Measurements from ENCODE around the gene ROGDI.

The ROGDI gene

DNA sequence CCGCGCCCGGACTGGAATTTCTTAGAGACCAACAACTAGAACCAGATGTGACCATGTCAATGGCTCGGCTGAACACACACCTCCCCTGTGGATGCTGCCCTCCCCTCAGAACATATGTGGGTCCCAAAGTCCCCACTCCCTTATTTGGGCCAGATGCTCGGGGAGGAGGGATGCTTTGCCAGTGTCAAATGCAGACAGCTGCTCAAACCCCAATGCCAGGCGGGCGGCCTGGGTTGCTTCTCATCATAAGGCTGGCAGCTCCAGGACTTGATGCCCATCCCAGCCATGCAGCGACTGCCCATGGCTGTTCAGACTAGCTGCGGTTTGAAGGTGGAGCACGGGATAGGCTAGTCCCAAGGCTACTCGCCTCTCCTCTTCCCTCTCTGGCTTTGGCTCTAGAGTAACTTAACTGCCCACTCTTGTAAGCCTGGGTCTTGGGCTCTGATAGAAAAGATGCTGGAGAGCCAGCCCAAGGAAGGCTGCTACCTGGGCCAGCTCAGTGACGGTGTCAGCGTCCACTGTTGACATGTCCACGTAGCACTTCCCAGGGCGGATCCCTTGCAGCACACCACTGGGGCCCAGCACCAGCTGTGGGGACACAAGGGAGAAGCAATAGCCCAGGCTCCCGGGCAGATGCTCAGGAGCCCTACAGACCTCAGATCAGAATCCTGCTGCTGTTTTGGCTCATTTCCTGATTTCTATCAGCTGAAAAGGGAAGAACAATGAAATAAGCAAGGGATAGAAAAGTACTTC lies 11.0 kb upstream of the ROGDI start:
- no peak for DNase-seq

DNA sequence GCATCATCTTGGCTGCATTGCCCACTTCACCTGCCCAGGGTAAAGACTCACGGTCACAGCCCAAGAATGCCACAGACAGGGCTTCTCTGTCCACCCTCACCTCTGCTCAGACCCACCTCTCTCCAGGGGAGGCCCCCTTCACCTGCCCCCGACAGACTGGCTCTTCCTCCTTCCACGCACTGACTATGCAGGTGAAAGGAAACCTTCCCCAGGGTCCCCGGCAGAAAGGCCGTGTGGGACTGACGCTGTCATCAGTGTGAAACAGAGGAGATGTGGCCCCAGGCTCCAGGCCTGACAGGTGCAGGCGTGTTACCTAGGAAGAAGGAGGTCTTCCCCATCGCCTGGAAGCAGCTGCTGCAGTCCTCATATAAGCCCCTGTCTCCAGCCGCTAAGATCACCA lies 9.3 kb upstream of the ROGDI start:
- no peak for DNase-seq

DNA sequence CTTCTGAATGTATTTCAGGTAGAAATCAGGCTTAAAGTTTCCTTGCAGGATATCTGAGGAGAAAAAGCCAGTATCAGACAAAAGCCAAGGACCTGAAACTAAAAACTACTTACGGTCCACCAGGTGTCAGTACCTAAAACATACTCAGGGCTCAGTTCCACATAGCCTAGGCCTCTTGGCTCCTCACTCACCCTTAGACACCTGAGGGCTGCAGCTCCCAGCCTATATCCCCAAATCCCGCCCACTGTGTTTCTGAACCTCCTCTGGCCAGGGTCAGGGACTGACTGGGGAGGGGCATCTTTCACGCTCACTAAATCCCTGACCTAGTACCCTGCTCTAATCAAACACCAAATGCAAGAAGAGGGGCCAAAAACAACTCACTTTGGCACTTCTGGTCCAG lies 8.8 kb upstream of the ROGDI start:
- no peak for DNase-seq

DNA sequence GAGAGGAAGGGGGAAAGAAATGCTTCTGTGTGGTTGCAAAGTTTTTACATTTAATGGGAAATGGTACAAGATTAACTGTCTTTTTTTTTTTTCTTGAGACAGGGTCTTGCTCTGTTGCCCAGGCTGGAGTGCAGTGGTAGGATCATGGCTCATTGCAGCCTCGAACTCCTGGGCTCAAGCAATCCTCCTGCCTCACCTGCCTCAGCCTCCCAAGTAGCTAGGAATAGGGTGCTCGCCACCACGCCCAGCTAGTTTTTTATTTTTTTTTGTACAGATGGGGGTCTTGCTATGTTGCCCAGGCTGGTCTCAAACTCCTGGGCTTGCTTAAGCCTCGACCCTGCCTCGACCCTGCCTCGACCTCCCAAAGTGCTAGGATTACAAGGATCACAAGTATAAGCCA lies 3.8 kb upstream of the ROGDI start:
- DNase-seq: no peak

DNA sequence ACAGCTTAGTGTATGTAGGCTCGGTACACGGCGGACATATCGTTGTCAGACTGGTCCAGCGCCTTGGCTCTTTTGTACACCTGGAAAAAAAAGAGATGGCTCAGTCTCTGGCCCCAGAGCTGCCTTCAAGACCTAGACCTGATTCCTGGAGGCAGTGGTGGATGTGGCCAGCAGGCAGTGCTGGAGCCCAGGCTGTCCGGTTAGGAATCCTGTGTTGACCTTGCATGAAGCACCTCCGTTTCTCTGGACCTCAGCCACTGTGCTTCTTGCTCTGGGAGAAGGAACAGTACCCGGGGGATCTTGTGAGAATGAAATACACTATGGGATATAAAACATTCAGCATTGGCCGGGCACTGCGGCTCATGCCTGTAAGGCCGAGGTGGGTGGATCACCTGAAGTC lies 2.8 kb upstream of the ROGDI start:
- DNase-seq: no peak

DNA sequence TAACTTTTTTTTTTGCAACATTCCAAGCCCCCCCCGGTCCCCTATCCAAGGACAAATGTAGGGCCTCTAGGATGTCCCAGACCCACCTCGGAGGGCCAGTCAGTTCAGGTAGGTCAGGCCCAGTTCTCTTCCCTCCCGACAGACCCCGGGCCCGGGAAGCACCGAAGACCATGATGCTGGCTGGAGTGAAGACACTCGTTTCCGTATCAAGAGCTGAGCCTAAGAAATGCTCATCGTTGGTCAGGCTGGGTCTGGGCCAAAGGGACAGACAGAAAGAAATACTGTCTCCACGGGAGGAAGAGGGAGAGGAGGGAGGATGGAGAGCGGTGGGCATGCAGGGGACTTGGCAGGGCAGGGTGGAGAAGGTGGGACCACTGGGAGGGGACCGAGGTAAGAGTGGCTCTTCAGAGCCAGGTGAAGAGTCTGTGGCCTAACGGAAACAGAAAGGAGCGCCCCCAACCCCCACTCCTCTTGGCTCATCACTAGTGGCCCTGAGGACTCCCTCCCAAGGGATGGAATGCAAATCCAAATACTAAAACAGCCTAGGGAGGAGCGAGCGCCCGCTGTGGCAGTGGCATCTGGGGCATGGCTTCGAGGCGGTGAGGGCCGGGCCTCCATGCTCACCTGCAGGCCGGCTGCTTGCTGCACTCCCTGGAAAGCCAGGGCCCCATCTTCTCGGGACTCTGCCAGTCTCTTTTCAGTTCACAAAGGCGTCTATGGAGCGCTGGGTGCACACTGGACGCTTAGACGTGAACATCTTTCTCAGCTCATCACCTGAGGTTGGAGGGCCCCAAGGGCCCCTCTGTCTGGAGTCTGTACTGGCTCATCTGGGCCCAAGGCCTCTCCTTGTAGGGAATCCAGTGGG lies 1.7 kb upstream of the ROGDI start:
- no peak for DNase-seq

DNA sequence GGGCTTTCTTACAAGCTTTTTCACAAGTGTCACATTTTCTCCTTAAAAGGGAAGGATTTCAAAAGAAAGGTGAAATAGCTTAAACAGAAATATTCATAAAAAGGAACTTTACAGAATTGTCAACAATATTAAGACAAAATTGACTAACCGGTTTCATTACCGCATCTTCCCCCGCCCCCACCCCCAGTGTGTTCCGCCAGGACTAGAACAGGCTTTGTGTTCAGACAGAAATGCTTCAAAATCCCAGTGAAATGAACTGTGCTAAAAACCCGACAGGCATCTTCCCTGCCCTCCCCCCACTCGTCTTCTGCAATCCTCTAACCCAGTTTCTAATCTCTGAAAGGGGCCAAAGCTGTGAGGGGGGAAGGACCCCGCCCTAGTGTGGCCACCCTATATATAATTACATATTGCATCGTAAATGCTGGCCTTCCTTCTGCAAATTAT lies 990 bp upstream of the ROGDI start:
- DNase-seq: no peak

DNA sequence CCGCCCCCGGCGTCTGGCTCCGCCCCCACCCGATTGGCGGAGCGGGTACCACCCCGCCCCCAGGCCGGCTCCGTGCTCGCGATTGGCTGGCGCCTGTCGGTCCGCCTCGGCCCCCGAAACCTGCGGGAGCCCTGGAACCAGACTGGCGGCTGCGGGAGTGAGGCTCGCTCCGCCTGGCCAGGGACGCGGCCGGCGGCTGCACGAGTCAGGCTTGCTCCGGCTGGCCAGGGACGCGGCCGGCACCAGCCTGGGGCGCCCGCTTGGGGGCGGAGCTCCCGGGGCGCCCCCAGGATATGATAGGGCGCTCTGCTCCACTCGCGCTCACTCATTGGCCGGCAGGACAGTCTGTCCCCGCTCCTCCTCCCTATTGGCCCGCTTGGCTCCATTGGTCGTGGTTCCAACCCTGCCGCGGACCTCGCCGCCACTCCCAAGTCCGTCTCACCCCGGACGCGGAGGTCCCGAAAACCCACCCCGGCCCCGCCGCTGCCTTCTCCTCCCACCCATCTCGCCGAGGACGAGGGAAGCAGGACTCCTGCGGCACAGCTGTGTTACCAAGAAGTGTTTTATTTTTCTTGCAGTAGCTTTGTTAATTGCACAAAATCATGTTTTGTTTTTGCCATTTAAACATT lies 340 bp upstream of the ROGDI start:
- DNase-seq: peak; percentile 89

DNA sequence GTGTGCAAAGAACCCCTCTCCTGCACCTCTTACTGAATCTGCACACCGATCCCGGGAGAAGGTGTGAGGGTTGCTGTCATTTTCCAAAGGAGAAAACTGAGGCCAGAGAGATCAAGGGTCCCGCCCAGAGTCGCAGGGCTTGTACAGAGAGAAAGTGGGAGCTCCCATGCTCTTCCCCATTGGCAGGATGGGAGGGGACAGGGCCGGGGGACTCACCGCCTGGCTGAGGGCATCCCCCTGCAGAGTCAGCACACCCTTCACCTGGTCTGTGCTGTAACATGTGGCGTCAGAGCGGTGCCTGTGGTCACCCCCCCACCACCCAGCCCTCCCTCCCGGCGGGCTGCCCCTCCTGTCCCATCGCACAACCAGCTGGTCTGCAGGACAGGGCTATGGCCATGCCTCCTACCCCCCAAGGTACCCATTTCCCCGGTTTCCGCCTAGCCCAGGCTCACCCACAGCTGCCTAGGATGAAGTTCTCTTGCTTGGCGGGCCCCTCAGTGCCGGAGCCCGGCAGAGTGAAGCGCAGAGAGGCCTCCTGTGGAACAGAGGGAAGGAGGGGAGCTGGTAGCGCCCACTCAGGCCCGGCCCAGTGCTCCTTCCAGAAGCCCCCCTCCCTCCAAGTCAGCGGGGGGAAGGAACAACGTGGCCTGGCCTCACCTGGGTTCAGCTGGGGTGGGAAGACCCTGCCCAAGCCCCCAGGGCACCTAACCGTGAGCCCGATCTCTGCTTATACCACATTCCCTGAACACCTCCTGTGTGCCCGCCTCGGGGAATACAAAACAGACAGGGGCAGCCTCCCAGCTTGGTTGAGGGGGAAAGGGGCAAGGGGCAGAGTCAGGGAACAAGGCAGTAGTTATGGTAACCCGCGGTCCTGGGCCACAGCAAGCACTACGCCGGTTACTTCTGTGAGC lies 1.1 kb downstream of the ROGDI start:
- DNase-seq: no peak

DNA sequence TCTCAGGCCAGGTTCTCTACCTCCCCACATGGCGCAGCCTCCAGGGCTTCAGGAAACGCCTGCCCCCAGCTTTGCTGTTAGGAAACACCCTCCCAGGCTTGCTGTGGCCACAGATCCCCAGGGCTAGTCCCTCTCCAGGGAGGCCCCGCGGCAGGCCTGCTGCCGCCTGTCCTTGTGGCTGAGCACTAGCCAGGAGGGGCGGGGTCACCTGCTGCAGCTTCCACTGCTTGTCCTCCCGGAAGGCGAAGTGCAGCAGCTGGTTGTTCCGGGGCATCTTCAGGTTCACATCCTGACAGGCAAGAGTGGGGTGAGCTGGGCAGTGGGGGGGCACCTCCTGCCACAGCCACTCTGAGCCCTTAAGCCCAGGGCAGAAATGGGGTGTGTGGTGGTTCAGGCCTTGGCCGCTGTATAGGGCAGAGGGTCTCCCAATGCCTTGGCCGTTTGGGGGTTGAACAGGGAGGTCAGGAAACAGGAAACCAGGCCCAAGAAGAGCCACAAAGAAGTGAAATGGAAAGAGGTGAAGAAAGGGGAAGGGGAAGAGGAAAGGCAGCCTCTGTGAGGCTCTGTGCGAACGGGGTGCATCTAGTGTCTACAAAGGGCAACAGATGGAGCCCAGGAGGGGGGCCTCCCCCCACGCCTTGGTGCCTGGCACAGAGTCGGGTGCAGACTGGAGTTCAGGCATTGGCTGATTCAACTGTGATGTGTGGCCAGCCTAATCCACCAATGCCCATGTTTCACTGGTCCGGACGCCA lies 2.0 kb downstream of the ROGDI start:
- DNase-seq: peak; percentile 7

DNA sequence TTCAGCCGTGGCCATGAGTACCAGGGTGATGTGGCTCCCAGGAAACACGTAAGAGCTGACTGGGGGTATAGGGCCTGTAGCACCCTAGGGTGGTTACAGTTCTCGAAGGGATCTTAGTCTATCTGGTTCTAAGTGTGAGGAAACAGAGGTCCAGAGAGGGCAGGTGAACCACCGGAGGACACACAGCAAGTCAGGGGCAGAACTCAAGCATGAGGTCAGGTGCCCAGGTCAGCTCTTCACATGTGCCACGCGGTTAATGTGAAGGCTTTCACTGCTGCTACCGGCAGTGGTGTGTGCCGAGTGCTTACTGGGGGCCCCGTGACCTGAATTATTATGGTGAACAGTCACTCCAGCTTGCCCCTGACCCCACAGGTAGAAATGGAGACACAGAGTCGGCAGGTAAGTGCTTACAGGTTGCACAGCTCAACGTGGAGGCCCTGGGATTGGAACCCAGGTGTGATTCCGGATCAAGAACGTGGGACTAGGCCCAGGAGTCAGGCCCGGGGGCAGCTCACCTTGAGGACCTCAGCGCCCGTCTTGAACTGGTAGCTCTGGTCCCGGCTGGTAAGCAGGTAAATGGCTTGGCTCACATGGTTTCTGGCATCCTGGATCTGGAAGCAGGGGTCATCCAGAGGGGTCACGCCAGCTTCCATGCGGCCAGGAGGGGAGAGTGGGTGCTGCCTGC lies 3.1 kb downstream of the ROGDI start:
- no peak for DNase-seq

DNA sequence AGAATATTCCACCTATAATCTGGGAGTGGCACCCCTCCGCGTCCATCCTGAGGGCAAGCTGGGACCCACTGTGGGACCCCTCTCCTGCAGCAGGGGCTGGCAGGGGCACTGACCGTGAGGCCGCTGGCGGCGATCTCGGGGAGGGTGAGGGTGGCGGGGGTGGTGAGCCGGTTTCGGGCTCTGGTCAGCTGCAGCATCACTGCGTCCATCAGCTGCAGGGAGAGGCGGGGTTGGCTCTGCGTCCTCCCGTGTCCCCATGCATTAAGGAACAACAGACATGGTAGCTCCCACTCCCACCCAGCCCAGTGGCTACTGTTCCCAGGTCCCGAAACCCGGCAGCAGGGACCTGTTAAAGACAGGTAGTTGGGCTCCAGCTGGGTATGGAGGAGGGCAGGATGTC lies 4.0 kb downstream of the ROGDI start:
- no peak for DNase-seq

DNA sequence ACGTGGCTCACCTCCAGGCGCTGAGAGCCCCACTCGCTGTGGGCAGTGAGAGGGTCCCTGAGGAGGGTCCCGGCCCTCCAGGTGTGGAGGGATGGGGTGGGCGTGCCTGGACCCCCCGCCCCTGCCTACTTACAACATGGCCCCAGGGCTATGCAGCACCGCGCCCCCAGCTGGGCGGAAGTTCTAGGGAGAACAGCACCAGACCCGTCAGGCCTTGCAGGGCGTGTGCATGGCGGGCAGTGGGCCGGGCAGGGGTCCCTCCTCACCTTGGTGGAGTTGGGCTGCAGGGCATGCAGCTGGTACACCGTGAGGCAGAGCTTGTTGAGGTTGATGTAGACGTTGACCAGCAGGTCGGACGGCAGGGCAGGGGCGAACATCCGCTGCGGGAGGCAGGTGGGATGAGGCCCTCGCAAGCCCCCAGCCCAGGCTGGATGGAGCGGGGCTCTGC lies 4.6 kb downstream of the ROGDI start:
- DNase-seq: no peak

DNA sequence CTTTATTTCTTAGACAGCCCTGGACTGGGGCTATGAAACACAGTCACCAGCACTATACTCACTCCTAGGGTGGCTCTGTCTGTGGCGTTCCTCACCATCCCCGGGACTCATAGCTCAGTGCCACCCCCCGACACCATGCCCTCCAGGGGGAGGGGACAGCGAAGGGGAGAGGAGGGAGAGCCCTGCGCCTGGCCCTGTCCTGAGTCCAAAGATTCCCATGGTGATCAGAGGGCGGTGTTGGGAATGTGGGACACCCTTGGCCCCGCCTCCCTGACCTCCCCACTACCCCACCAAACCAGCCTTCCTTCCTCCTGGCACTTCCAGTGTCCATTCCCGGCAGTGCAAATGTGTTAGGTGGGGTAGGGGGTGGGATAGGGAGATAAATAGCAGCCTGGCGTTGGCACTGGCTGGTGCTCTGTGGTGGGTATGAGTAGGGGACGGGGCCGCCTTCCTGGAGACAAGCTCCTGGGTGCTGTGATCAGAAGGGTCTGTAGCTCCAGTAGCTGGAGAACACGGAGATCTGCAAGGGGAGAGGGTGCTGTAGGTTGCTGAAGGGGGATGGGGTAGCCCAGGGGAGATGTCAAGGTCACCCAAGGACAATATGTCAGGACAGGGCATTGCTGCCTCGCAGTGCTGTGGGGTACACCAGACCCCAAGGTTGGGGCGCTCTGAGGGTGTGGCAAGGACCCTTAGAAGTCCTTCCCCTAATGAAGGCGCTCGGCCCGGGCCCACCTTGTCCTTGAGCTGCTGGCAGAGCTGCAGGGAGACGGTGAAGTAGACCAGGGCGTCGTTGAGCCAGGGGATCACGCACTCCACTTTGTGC lies 5.2 kb downstream of the ROGDI start:
- no peak for DNase-seq

DNA sequence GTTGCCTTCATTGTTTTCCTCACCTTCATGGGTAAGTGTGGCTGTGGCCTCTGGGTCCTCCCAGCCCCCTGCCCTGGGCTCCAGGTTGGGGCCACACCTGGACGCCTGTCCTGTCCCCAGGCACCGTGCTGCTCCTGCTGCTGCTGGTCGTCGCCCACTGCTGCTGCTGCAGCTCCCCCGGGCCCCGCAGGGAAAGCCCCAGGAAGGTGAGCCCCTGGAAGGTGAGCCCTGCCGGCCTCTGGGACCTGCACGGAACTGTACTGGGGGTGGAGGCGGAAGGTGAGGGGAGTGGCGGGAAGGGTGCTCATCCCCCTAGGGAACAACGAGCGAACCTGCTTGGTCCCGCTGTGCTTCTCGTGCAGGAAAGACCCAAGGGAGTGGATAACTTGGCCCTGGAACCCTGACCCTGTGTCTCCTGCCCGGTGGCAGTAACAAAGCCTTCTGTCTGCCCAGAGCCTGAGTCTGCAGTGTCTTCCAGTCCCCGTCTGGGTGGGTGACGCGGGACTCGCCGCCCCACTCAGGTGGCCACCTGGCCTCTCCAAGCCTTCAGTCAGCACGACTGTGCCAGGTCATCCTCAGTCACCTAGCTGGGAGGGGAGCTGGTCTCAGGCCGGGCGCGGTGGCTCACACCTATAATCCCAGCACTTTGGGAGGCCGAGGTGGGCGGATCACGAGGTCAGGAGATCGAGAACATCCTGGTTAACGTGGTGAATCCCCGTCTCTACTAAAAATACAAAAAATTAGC lies 6.4 kb downstream of the ROGDI start:
- no peak for DNase-seq

DNA sequence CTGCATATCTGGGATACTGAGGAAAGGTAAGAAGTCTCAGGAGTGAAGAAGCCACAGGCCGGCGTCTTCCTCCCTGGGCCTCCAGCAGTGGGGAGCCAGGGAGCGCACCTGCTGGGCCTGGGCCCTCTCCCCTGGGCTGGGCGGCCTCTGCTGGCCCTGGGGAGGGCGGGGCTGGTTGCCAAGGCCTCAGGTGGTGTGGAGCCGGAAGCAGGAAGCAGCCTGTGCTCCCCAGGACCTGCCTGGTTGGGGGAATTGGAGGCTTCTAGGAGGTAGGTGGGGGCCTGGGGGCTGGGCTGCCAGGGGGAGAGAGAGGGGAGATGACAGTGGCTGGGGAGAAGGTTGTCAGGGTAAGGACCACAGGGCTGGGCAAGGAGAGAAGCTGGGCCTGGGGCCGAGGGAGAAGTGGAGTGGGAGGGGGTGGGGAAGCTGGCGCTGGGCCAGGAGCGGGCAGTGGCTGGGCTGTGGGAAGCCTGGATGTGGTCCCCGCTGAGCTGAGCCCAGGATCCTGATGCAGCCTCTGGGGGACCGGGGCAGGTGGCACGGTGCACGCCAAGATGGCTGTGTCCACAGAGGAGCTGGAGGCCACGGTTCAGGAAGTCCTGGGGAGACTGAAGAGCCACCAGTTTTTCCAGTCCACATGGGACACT lies 7.1 kb downstream of the ROGDI start, which contains the start of gene SMIM22:
SMIM22 (plus strand) TSS at position 189 of the 647 bp plus-strand sequence; CDS start at position 555, 366 bp downstream.
- DNase-seq: peak; percentile 81

DNA sequence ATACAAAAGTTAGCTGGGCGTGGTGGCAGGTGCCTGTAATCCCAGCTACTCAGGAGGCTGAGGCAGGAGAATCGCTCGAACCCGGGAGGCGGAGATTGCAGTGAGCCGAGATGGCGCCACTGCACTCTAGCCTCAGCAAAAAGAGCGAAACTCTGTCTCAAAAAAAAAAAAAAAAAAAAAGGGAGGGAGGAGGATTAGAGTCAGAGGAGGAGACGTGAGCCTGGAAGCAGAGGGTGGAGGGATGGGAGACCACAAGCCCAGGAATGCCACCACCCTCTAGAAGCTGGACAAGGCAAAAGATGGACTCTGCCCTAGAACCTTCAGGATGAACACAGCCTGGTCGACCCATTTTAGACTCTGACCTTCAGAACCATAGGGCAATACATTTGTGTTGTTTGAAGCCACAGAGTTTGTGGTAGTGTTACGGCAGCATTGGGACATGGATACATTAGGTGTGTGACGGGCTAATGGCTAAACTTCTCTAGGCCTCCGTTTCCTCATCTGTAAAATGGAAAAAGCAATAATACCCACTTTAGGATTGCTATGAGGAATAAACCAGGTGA lies 9.4 kb downstream of the ROGDI start:
- no peak for DNase-seq

DNA sequence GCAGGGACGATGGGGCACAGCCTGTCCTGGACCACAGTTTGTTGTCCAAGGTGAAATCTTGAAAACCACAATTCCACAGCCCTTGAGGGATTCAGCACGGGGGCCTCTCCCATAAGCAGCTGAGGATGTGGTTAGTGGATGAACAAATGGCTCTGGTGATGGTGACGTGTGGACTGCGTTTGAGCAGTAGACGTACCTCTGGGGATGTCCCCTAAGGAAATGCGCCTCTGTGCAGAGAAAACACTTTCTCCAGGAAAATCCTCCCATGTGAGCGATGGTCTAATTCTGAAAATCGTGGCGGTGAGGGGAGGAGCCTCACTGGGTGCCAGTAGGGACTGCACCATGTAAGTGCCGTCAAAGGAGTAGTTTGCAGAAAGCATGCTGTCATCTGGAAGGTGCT lies 11.6 kb downstream of the ROGDI start:
- no peak for DNase-seq

DNA sequence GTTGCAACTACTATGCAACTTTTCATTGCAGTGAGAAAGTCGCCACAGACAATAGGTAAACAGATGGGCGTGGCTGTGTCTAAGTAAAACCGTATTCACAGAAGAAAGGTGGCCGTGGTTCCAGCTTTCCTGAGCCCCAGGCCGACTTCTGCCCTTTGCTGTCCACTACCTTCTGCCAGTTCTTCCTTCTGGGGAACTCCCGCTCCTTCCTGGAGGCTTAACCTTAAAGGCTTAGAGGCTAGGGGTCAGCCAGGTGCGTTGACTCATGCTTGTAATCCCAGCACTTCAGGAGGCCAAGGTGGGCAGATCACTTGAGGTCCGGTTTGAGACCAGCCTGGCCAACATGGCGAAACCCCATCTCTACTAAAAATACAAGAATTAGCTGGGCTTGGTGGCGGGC lies 12.2 kb downstream of the ROGDI start:
- DNase-seq: no peak
